GM12891 (cell line): ENCODE data around the gene ACAD9.

Experiments used
- DNase-seq: peaks from one replicate; pipeline ENCODE4 v3.0.0; 2011; ENCODE audit warnings: low spot score; ENCODE audit not compliant: insufficient read length
- FAIRE-seq: peaks from 2 replicates; lab custom pipeline; 2011; peaks lifted over from hg19 to GRCh38; lab: Jason Lieb, UNC
- PAX5 ChIP-seq: IDR thresholded peaks from 2 replicates; pipeline ENCODE4 v1.6.1; 2011; ENCODE audit warnings: low read length, moderate library complexity, mild to moderate bottlenecking; ENCODE audit not compliant: insufficient read depth, severe bottlenecking
- POLR2A ChIP-seq: IDR thresholded peaks from 2 replicates; pipeline ENCODE4 v1.6.1; 2011; ENCODE audit warnings: low read depth, low read length, control low read depth
- POLR2AphosphoS5 ChIP-seq: IDR thresholded peaks from 2 replicates; pipeline ENCODE4 v1.6.1; 2011; ENCODE audit warnings: low read depth, low read length, control low read depth
- POU2F2 ChIP-seq: IDR thresholded peaks from 2 replicates; pipeline ENCODE4 v1.6.1; 2011; ENCODE audit warnings: low read depth, mild to moderate bottlenecking, control low read depth, low read length, moderate library complexity
- SPI1 ChIP-seq: IDR thresholded peaks from 2 replicates; pipeline ENCODE4 v1.6.1; 2011; ENCODE audit warnings: low read depth, low read length, control low read depth
- TAF1 ChIP-seq: IDR thresholded peaks from 2 replicates; pipeline ENCODE4 v1.6.1; 2011; ENCODE audit warnings: low read depth, low read length, control low read depth

ACAD9 gene

GRCh38 chr3:128933213-128933921 is 53.9 kb downstream of the ACAD9 start:
- TF ChIP-seq POLR2A, result no peak
- no peak for TF ChIP-seq POLR2AphosphoS5
- TF ChIP-seq POU2F2, result no peak
- no peak for TF ChIP-seq PAX5
- TF ChIP-seq SPI1, result no peak
- TF ChIP-seq TAF1, result no peak
- no peak for FAIRE-seq
- no peak for DNase-seq

GRCh38 chr3:128933922-128934253 is 54.5 kb downstream of the ACAD9 start:
- DNase-seq (no peak), FAIRE-seq (no peak)
- TF ChIP-seq TAF1 (no peak), SPI1 (no peak), POLR2A (no peak), POLR2AphosphoS5 (no peak), POU2F2 (no peak), PAX5 (no peak)

GRCh38 chr3:128935922-128936321 is 56.5 kb downstream of the ACAD9 start:
- no peak for FAIRE-seq
- no peak for DNase-seq
- TF ChIP-seq SPI1, result no peak
- TF ChIP-seq TAF1, result no peak
- no peak for TF ChIP-seq POLR2A
- TF ChIP-seq POU2F2, result no peak
- TF ChIP-seq POLR2AphosphoS5, result no peak
- TF ChIP-seq PAX5, result no peak

DNA sequence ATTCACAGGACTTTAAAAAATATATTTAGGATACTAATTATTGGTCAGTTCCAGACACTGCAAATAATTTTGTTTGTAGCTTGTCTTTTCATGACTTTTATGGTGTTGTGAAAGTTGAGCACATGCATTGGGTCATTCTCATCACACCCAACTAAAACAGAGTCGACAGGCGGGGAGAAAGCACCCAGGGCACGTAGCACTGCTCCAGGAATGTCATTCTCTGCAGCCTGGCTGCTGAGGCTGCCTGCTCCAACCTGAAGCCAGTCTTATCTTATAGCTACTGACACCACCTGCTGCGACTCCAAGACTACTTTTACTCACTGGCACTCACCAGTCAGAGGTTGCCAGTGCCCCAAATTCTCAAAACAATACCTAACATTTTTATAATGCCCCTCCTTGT is 56.9 kb downstream of the ACAD9 start:
- TF ChIP-seq POU2F2 (no peak), SPI1 (no peak), POLR2AphosphoS5 (no peak), PAX5 (no peak), TAF1 (no peak), POLR2A (no peak)
- DNase-seq (no peak), FAIRE-seq (no peak)

DNA sequence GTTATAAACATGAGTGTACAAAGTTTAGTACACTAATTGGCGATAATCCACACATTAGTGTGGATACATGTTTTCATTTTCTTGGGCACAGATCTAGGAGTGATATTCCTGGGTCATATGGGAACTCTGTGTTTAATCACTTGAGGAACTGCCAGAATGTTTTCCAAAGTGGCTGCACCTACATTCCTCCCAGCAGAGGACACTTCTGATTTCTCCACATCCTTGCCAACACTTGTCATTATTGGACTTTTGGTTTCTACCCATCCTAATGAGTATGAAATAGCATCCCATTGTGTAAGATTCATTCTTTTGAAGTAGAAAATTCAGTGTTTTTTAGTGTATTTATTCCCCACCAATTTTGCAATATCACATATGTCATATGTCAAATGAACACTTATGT is 60.8 kb downstream of the ACAD9 start:
- DNase-seq (no peak), FAIRE-seq (no peak)
- TF ChIP-seq POU2F2 (no peak), SPI1 (no peak), POLR2A (no peak), POLR2AphosphoS5 (no peak), PAX5 (no peak), TAF1 (no peak)

DNA sequence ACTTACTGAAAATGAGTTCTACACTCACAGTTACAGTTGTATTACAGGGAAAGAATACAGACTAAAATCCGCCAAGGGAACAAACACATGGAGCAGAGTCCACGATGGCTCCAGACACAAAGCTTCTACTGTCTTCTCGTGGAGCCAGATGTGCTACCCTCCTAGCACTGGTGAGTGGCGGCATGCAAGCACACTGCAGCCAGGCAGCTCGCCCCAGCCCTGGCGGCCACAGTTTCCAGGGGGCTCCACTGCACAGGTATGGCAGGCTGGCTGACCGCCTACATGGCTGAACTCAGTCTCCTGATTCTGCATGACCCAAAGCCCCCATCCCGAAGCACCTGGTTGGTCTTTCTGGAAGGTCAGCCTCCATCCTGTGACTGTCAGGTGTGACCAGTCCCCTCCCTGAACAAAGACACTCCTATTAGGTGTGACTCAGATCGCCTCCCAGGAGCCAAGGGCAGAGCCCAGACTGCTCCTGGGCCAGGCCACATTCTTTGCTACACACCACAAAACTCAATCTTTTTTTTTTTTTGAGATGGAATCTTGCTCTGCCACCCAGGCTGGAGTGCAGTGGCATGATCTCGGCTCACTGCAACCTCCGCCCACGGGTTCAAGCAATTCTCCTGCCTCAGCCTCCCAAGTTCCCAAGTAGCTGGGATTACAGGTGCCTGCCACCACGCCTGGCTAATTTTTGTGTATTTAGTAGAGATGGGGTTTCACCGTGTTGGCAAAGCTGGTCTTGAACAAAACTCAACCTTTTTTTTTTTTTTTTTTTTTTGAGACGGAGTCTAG is 62.9 kb downstream of the ACAD9 start:
- TF ChIP-seq TAF1 (no peak), POU2F2 (no peak), PAX5 (no peak), POLR2A (no peak), SPI1 (no peak), POLR2AphosphoS5 (no peak)
- DNase-seq (no peak), FAIRE-seq (no peak)

DNA sequence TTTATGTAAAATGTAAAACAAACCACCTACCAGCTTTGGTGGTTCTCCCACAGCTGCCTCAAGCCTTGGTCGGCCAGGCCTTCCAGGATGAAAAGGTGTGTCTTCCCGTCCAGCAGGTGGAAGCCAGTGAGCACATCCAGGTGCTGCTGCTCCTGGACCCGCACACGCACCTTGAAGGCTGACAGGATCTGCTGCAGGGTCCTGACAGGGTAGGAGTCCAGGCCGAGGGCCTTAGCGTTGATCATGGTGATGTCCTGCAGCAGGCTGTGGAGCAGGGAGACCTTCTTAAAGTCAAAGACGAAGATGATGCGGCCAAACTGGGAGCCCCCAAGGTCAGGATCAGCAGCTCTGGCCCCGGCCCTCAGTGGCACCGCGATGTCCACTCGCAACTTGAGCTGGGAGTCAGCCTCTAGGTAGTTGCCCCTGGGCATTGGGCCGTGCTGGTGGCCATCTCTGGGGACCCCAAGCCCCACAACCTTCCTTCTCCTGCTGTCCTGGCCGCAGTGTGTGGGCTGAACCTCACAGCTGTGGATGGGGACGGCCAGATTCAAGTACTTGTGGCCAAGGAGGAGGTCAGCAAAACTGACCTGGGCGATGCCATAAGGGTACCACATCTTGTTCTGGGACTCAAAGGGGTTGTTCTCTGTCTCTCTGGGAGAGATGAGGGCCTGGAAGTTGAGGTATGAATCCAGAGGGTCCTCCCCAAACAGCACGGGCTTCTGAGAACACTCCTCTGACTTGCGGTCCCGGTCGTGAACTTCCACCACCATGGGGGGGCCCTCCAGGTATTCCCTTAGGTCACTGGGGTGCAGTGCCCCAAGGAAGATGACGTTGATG is 65.8 kb downstream of the ACAD9 start:
- TF ChIP-seq POLR2A, result no peak
- TF ChIP-seq TAF1, result no peak
- no peak for TF ChIP-seq POLR2AphosphoS5
- no peak for TF ChIP-seq PAX5
- TF ChIP-seq SPI1, result no peak
- TF ChIP-seq POU2F2, result no peak
- DNase-seq (no peak), FAIRE-seq (no peak)

DNA sequence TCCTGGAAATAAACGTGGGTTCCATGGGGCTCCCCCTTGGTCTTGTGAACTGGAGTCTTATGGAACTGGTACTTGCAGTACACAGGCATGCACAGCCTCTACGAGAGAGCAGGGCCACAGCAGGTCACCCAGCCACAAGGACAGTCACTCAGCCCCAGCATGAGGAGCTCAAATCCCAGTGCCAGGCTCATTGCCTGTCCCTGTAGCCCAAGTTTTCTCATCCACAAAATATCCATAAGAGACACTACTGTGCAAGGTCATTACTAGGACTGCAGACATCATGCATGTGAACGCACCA is 66.4 kb downstream of the ACAD9 start:
- TF ChIP-seq POLR2A (no peak), PAX5 (no peak), TAF1 (no peak), POU2F2 (no peak), SPI1 (no peak), POLR2AphosphoS5 (no peak)
- no peak for DNase-seq
- FAIRE-seq, result no peak

DNA sequence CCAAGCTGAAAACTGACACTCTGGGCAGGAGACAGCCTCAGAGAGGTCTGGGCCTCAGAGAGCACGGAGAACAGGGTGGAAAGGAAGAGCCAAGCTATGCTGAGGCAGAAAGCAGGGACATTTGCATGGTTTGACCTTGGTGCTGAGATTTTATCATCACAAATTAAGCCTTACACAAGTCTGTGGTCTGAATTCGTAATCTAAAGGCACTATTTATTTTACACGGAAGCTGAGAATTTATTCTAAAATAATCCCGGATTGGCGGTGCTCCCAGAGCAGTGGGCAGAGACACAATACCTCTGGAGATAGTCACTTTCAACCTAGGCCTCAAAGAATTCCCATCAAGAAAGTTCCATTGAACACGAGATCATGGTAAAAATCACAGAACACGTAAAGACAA is 67.0 kb downstream of the ACAD9 start:
- TF ChIP-seq POLR2AphosphoS5, result no peak
- TF ChIP-seq POLR2A, result no peak
- TF ChIP-seq POU2F2, result no peak
- no peak for TF ChIP-seq SPI1
- no peak for TF ChIP-seq PAX5
- no peak for TF ChIP-seq TAF1
- FAIRE-seq, result no peak
- DNase-seq, result no peak
